SK-N-DZ (cell line): ENCODE results near the gene TCEAL1.

Experiments used
- DNase-seq: peaks from one replicate; pipeline ENCODE4 v3.0.0-alpha.2; 2015; ENCODE audit warnings: low spot score

The TCEAL1 gene

DNA sequence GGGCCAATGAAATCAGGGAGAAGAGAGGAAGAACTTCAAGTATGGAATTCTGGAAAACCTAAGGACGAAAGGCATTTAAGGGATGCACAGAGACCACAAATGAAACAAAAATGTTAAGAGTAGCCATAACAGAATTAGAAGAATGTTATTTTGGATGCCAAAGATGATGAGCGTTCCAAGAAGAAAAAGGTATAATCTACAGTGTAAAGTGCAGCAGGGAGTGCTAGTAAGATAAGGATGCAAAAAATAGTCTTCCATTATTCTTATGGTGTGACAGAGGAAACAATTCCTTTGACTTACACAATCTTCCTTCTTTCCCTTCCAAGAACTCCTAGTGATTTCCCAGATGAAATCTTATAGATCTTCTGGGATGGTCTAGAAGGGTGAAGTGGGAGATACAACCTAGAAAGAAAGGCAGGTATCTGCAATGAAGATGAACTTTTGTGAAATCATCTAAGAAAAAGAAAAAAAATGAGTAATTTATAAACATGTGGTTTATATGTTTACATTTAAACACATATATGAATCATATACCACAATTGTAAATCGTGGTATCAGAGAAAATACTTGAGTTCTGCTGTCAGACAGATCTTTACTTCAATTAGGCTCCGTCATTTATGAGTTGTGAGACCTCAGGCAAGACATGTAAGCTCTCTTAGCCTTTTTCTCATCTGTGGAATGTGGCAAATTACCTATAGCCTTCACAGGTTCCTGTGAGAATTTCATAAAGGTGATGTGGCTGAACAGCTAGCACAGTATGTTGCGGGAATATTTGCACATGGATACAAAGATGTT, 49.6 kb downstream of the TCEAL1 start:
- no peak for DNase-seq
